OCI-LY3 (cell line): ENCODE results near the gene ALOX5.

ENCODE experiments used
- EZH2phosphoT487 ChIP-seq: fragments of 200-600 bp; shearing (Covaris generic); IDR thresholded peaks from 2 replicates; pipeline ENCODE4 v1.6.1; 2018; ENCODE audit warnings: antibody characterized with exemption, mixed run types, low read depth
- TF ChIP-seq, protein P1 (sequence below): fragments of 200-600, 300-600 bp; sonication (generic); IDR thresholded peaks from 2 replicates; pipeline ENCODE4 v1.5.1; 2014; ENCODE audit warnings: antibody characterized with exemption, low read length, low read depth

DNA sequence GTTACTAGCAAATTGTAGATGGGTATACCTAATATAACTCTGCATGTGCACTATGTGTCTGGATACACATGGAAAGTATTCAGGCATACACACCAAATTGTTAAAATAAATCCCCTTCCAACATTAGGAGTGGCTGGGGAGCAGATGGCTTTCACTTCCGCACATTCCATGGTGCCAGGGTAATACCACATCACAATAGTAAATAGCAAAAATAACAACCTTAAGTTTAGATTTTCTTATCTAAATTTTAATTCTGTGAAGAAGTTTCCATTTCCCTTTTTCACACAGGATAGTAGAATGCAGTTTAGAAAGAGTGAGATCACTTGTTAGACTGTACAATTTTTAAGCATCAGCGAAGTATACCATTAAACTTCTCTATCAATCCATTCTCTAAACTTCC lies 5.8 kb upstream of the ALOX5 start:
- TF ChIP-seq, protein P1, sequence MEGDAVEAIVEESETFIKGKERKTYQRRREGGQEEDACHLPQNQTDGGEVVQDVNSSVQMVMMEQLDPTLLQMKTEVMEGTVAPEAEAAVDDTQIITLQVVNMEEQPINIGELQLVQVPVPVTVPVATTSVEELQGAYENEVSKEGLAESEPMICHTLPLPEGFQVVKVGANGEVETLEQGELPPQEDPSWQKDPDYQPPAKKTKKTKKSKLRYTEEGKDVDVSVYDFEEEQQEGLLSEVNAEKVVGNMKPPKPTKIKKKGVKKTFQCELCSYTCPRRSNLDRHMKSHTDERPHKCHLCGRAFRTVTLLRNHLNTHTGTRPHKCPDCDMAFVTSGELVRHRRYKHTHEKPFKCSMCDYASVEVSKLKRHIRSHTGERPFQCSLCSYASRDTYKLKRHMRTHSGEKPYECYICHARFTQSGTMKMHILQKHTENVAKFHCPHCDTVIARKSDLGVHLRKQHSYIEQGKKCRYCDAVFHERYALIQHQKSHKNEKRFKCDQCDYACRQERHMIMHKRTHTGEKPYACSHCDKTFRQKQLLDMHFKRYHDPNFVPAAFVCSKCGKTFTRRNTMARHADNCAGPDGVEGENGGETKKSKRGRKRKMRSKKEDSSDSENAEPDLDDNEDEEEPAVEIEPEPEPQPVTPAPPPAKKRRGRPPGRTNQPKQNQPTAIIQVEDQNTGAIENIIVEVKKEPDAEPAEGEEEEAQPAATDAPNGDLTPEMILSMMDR: no peak
- no peak for TF ChIP-seq EZH2phosphoT487
